Renal cortex interstitium (tissue), 11 donors: ENCODE results near the gene SMIM24. TPM values are rescaled to one million over a fixed set of nuclear protein-coding genes. Genes with fewer than 3 reads are reported as not detected.
"Not testable (repeated sequence)": the region's sequence is repeated elsewhere in the genome, so short reads cannot be mapped to it uniquely, and the experiment has no call there.

Source experiments
- DNase-seq, 11 donors: peaks; one replicate each; pipeline ENCODE4 v3.0.0-alpha.2; 2013; ENCODE audit warnings: low read depth in 9 of 11, low spot score in 4 of 11; ENCODE audit errors: extremely low read depth in 1 of 11
- polyA plus RNA-seq, 3 donors: library from polyadenylated mRNA; unstranded; fragments of 120-200 nt; gene quantifications; one replicate each; pipeline ENCODE4 v1.2.1, GENCODE V29; 2013; ENCODE audit not compliant: insufficient read length in 3 of 3

Gene SMIM24
- polyA plus RNA-seq, 3 donors, result 440 to 614 (median 522) TPM

GRCh38 chr19:3451451-3451866, 28.9 kb downstream of the SMIM24 start:
- no peak for DNase-seq

GRCh38 chr19:3450796-3451411, 29.4 kb downstream of the SMIM24 start:
- DNase-seq, result no peak

- DNase-seq, result no peak
These were observed 31.6 kb downstream of the SMIM24 start for GRCh38 chr19:3448616-3449334.

GRCh38 chr19:3446657-3447056, 33.7 kb downstream of the SMIM24 start:
- not testable (repeated sequence) for DNase-seq

- no peak for DNase-seq
These were observed 35.6 kb downstream of the SMIM24 start for GRCh38 chr19:3444695-3445234.

- DNase-seq, result no peak
These were observed 36.3 kb downstream of the SMIM24 start for GRCh38 chr19:3443840-3444694.

- no peak for DNase-seq
These were observed 37.7 kb downstream of the SMIM24 start for GRCh38 chr19:3442487-3443071.

GRCh38 chr19:3441986-3442329, 38.4 kb downstream of the SMIM24 start:
- DNase-seq, result no peak

- no peak for DNase-seq
These were observed 39.0 kb downstream of the SMIM24 start for GRCh38 chr19:3441089-3441985.

- DNase-seq, result no peak
These were observed 40.2 kb downstream of the SMIM24 start for GRCh38 chr19:3440082-3440481.

GRCh38 chr19:3434630-3435553, 45.4 kb downstream of the SMIM24 start:
- peak; percentile 88 to 94 (median 92) for DNase-seq

- no peak for DNase-seq
These were observed 46.4 kb downstream of the SMIM24 start for GRCh38 chr19:3433805-3434540.

GRCh38 chr19:3433313-3433712, 47.0 kb downstream of the SMIM24 start:
- DNase-seq, result no peak

- DNase-seq, result no peak
These were observed 48.4 kb downstream of the SMIM24 start for GRCh38 chr19:3431760-3432397.

- DNase-seq, result not testable (repeated sequence)
These were observed 50.0 kb downstream of the SMIM24 start for GRCh38 chr19:3430366-3430680.

GRCh38 chr19:3426433-3426832, 53.9 kb downstream of the SMIM24 start:
- no peak for DNase-seq
